Prostate gland (tissue), 2 donors: ENCODE data around the gene SARDH. TPM values are rescaled to one million over a fixed set of nuclear protein-coding genes. Genes with fewer than 3 reads are reported as not detected.

Experiments used
- DNase-seq: peaks from one replicate; pipeline ENCODE4 v3.0.0-alpha.2; 2019; ENCODE audit warnings: low spot score
- H3K27ac ChIP-seq, 2 donors: fragments of 200-600 bp; sonication (generic); 2 replicates each; pipeline ENCODE4 v1.5.1; 2017 to 2019
- H3K27me3 ChIP-seq: fragments of 200-600 bp; sonication (generic); replicated peaks from 2 replicates; pipeline ENCODE4 v1.5.1; 2019; ENCODE audit not compliant: insufficient read depth
- H3K36me3 ChIP-seq, 2 donors: fragments of 200-600 bp; sonication (generic); 1 replicate in 1 of 2; 2 replicates in 1 of 2; pipeline versions ENCODE4 v1.5.1 to v1.8.1; 2017 to 2019
- H3K4me1 ChIP-seq: fragments of 200-600 bp; sonication (generic); replicated peaks from 2 replicates; pipeline ENCODE4 v1.5.1; 2019
- H3K4me3 ChIP-seq, 2 donors: fragments of 200-600 bp; sonication (generic); 2 replicates each; pipeline ENCODE4 v1.5.1; 2017 to 2019
- H3K9me3 ChIP-seq: fragments of 200-600 bp; sonication (generic); 2 replicates; pipeline ENCODE4 v1.5.1; 2017
- POLR2A ChIP-seq: fragments of 450-650 bp; IDR thresholded peaks from one replicate; pipeline ENCODE4 v1.6.1; 2016; ENCODE audit warnings: antibody characterized with exemption, mild to moderate bottlenecking
- POLR2AphosphoS5 ChIP-seq: sonication (generic); formaldehyde crosslinking; IDR thresholded peaks from one replicate; pipeline ENCODE4 v1.6.1; 2017; ENCODE audit warnings: antibody characterized with exemption
- WGBS: methylation state at CpG from one replicate; pipeline ENCODE4 v1.1.5; 2018; 5-methylcytosine and 5-hydroxymethylcytosine counted together
- intact Hi-C: fragments of 100-400 bp; cut with DNase I; formaldehyde crosslinking; loops from one replicate; pipeline ENCODE4 v1.14.2; 2022
- total RNA-seq, 2 donors: library from RNA; depleted of rRNA; stranded (reverse); fragments of >200 nt; gene quantifications; one replicate each; pipeline ENCODE4 v1.1.0, GENCODE V29; 2016
- TF ChIP-seq, protein P1 (sequence below), 4 experiments: fragments of 200-600 bp in 2 of 4; fragments of 450-650 bp in 2 of 4; sonication (generic) in 2 of 4; IDR thresholded peaks; 1 replicate in 3 of 4; 2 replicates in 1 of 4; pipeline ENCODE4 v1.5.1; 2016 to 2019; ENCODE audit warnings: antibody characterized with exemption in 4 of 4, mild to moderate bottlenecking in 2 of 4, moderate library complexity in 2 of 4

The SARDH gene
- total RNA-seq, 2 donors from 2014 or later = 6.7 to 7.2 TPM

DNA sequence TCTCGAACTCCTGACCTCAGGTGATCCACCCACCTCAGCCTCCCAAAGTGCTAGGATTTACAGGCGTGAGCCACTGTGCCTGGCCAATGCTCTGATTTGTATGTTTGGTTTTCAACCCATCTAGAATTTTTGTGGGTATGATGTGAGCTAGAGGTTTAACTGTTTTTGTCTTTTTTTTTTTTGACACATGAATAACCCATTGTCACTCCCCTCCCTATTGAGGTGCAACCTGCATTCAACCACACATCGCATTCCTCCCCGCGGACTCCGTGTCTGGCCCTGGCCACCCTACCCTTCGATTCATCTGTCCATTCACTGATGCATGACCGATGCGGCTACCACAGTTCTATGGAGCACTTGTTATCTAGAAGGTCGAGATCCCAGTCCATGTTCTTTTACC lies 119.4 kb downstream of the SARDH start:
- H3K4me3 ChIP-seq = no peak overlapping the region
- intact Hi-C loops = no loop called here
- H3K27me3 ChIP-seq = no peaks in the 10 kb centered on the region
- no peaks in the 10 kb centered on the region for H3K36me3 ChIP-seq
- WGBS = 87% methylated on average over 10 of the region's 10 CpGs
- no peak overlapping the region for H3K27ac ChIP-seq
- H3K4me1 ChIP-seq = no peaks in the 10 kb centered on the region
- TF ChIP-seq POLR2A (no peak), POLR2AphosphoS5 (no peak)
- TF ChIP-seq, protein P1, sequence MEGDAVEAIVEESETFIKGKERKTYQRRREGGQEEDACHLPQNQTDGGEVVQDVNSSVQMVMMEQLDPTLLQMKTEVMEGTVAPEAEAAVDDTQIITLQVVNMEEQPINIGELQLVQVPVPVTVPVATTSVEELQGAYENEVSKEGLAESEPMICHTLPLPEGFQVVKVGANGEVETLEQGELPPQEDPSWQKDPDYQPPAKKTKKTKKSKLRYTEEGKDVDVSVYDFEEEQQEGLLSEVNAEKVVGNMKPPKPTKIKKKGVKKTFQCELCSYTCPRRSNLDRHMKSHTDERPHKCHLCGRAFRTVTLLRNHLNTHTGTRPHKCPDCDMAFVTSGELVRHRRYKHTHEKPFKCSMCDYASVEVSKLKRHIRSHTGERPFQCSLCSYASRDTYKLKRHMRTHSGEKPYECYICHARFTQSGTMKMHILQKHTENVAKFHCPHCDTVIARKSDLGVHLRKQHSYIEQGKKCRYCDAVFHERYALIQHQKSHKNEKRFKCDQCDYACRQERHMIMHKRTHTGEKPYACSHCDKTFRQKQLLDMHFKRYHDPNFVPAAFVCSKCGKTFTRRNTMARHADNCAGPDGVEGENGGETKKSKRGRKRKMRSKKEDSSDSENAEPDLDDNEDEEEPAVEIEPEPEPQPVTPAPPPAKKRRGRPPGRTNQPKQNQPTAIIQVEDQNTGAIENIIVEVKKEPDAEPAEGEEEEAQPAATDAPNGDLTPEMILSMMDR (IDR thresholded peaks at IDR 0.05) = no peak
- DNase-seq = no peak
- no peaks in the 10 kb centered on the region for H3K9me3 ChIP-seq

DNA sequence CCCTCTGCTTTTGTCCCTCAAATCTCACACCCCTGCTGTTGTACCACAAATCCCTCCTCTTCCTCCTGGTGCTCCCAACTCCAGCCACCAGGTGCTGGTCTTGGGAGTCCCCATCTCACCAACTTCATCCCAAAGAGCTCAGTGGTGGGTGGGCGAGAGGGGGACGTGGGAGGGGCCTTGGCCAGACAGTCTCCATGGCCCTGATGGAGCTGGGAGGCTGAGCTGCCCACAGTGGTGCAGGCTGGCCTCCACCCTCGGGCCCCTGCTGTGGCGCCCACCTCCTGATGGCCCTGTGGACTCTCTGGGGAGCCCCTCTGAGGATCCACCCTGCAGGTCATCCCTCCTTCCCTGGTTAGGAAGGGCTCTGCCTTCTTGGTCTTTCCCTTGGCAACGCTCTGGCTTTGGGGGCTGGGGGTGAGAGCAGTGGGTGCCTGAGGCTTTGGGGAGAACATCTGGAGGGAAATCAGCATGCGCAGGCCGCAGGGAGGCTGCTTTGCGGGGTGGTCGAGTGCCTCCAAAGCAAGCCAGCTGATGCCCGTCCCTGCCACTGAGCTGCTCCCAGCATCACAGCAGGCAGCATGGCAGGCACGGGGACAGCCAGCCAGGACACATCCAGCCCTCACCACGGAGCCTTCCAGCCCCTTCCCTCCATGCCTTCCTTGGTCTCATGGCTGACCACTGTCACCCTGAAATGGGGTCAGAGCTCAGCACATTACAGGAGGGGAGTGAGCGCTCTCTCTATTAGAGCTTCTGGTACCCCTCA lies 121.3 kb downstream of the SARDH start:
- H3K27ac ChIP-seq = no peak overlapping the region
- no peaks in the 10 kb centered on the region for H3K27me3 ChIP-seq
- no peaks in the 10 kb centered on the region for H3K36me3 ChIP-seq
- intact Hi-C loops = no loop called here
- TF ChIP-seq POLR2A = no peak
- TF ChIP-seq, protein P1 (IDR thresholded peaks at IDR 0.05) = no peak
- no peak for TF ChIP-seq POLR2AphosphoS5
- DNase-seq = no peak
- no peaks in the 10 kb centered on the region for H3K9me3 ChIP-seq
- WGBS = 84% methylated on average over 13 of the region's 13 CpGs
- no peaks in the 10 kb centered on the region for H3K4me1 ChIP-seq
- no peak overlapping the region for H3K4me3 ChIP-seq

DNA sequence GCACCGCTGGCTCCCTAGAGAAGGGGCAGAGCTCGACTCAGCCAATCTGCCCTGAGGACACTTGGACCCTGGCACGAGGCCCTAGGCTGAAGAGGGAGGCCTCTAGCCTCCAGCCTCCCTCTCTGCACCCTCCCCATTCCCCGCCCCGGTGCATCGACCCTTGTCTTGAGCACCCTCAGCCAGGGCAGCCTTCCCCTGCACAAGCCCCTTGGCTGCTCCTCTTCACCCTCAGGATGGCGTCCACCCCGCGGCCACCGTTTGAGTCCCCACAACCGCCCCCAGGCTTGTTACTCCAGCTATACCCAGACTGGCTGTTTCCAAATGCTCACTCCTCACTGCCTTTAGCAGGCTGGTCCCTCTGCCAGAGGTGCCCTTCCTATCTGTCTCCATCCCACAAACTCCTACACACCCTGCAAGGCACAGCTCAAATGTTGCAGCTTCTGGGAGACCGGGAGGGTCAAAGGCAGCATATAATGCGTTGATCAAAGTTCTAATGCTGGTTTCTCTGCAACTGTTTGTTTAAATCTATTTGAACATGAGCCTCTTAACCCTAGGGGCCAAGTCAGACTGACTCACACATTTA lies 122.5 kb downstream of the SARDH start:
- Histone ChIP-seq H3K4me1 (no peaks in the 10 kb centered on the region), H3K9me3 (no peaks in the 10 kb centered on the region), H3K27me3 (no peaks in the 10 kb centered on the region), H3K4me3 (no peak overlapping the region), H3K27ac (no peak overlapping the region), H3K36me3 (no peaks in the 10 kb centered on the region)
- intact Hi-C loops = no loop called here
- TF ChIP-seq POLR2AphosphoS5 (no peak), POLR2A (no peak)
- TF ChIP-seq, protein P1 (IDR thresholded peaks at IDR 0.05) = no peak
- 73% methylated on average over 12 of the region's 13 CpGs for WGBS
- no peak for DNase-seq

DNA sequence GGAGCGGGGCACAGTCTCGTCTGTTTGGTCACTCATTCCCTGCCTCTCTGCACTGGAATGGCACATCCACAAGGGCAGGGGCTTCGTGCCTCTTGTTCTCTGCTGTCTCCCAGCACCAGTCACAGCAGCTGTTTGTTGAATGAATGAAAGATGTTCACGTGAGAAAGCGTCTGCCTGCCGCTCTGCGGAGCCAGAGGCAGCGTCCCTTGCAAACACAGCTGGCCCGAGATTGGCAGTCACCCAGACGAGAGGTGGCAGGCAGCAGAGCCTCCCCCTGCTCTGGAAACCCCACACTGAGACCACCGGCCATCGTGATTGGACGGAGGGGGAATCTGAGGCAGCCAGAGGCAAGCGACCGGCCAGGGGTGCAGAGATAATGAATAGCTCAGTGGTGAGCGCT lies 123.0 kb downstream of the SARDH start:
- H3K27ac ChIP-seq = no peak overlapping the region
- TF ChIP-seq POLR2A = no peak
- TF ChIP-seq, protein P1 (IDR thresholded peaks at IDR 0.05) = no peak
- TF ChIP-seq POLR2AphosphoS5 = no peak
- DNase-seq = no peak
- H3K36me3 ChIP-seq = no peaks in the 10 kb centered on the region
- no peak overlapping the region for H3K4me3 ChIP-seq
- H3K9me3 ChIP-seq = no peaks in the 10 kb centered on the region
- no peaks in the 10 kb centered on the region for H3K27me3 ChIP-seq
- WGBS = 32% methylated on average over 16 of the region's 16 CpGs
- H3K4me1 ChIP-seq = no peaks in the 10 kb centered on the region
- intact Hi-C loops = no loop called here

DNA sequence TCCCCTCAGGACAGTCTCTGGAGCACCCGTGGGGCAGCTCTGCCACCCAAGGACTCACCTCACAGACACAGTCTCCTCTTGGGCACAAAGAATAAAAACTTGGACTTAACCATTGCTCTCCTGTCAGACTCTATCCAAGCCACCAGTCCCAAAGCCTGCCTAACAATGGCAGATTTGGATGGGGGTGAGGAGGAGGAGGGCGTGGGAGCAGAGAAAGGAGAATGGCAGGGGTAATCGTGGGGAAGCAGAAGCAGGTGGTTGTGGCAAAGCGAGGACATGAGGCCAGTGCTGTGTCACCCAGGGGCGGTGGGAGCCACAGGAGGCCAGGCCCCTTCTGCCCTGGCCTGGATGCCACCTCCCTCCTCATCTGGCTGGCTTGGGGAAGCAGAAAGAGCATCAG lies 123.5 kb downstream of the SARDH start:
- TF ChIP-seq POLR2A (no peak), POLR2AphosphoS5 (no peak)
- TF ChIP-seq, protein P1 (IDR thresholded peaks at IDR 0.05) = no peak
- no peak overlapping the region for H3K4me3 ChIP-seq
- H3K4me1 ChIP-seq = no peaks in the 10 kb centered on the region
- WGBS = 47% methylated on average over 5 of the region's 5 CpGs
- H3K36me3 ChIP-seq = no peaks in the 10 kb centered on the region
- no peaks in the 10 kb centered on the region for H3K27me3 ChIP-seq
- intact Hi-C loops = no loop called here
- no peaks in the 10 kb centered on the region for H3K9me3 ChIP-seq
- DNase-seq = no peak
- no peak overlapping the region for H3K27ac ChIP-seq
